Endodermal cell (in vitro differentiated cells): ENCODE results near the gene TARS2. TPM values are rescaled to one million over a fixed set of nuclear protein-coding genes. Genes with fewer than 3 reads are reported as not detected.
A peak's percentile ranks its signal among the peaks of the same experiment; 100 is the strongest.

ENCODE experiments used
- DNase-seq: peaks from one replicate; pipeline ENCODE4 v3.0.0-alpha.2; 2017
- H3K27ac ChIP-seq: 2 replicates; pipeline ENCODE4 v1.5.1; 2013; ENCODE audit warnings: mild to moderate bottlenecking, low read depth, low read length, moderate library complexity
- H3K27me3 ChIP-seq: 2 replicates; pipeline ENCODE4 v1.6.1; 2013; ENCODE audit warnings: mild to moderate bottlenecking, low read length, moderate library complexity; ENCODE audit not compliant: insufficient read depth, control insufficient read depth, poor library complexity, severe bottlenecking
- H3K36me3 ChIP-seq: 2 replicates; pipeline ENCODE4 v1.7.0; 2013; ENCODE audit warnings: mild to moderate bottlenecking, low read length, moderate library complexity; ENCODE audit not compliant: control insufficient read depth, insufficient read depth
- H3K4me1 ChIP-seq: one replicate; pipeline ENCODE4 v1.7.0; 2013; ENCODE audit warnings: low read length; ENCODE audit not compliant: control insufficient read depth, insufficient read depth
- H3K4me3 ChIP-seq: 2 replicates; pipeline ENCODE4 v1.5.1; 2013; ENCODE audit warnings: mild to moderate bottlenecking, low read length, moderate library complexity
- H3K9ac ChIP-seq: 2 replicates; pipeline ENCODE4 v1.6.1; 2013; ENCODE audit warnings: mild to moderate bottlenecking, low read length, moderate library complexity; ENCODE audit not compliant: poor library complexity, severe bottlenecking; ENCODE audit errors: extremely low read depth
- H3K9me3 ChIP-seq: 2 replicates; pipeline ENCODE4 v1.6.1; 2013; ENCODE audit warnings: mild to moderate bottlenecking, low read length, moderate library complexity; ENCODE audit not compliant: control insufficient read depth
- H3K27ac Mint-ChIP-seq: 2 replicates; pipeline ENCODE4 v1.8.0; 2020; ENCODE audit warnings: mixed read lengths
- H3K27me3 Mint-ChIP-seq: 2 replicates; pipeline ENCODE4 v1.8.0; 2021; ENCODE audit warnings: mild to moderate bottlenecking, mixed read lengths; ENCODE audit not compliant: insufficient read depth
- H3K36me3 Mint-ChIP-seq: 2 replicates; pipeline ENCODE4 v1.8.0; 2020; ENCODE audit warnings: low read depth, mixed read lengths
- H3K4me1 Mint-ChIP-seq: 2 replicates; pipeline ENCODE4 v1.8.0; 2020; ENCODE audit warnings: mixed read lengths
- H3K4me3 Mint-ChIP-seq: 2 replicates; pipeline ENCODE4 v1.8.0; 2020; ENCODE audit warnings: mild to moderate bottlenecking, moderate library complexity, mixed read lengths
- H3K9me3 Mint-ChIP-seq: 2 replicates; pipeline ENCODE4 v1.8.0; 2020; ENCODE audit warnings: mild to moderate bottlenecking, mixed read lengths
- WGBS, 2 experiments: methylation state at CpG; one replicate each; pipeline versions ENCODE4 v1.1.5 to v1.1.7; 2013; ENCODE audit warnings: missing lambda C conversion rate in 2 of 2, mixed read lengths in 1 of 2; ENCODE audit not compliant: insufficient coverage in 1 of 2, insufficient read length in 1 of 2; 5-methylcytosine and 5-hydroxymethylcytosine counted together
- total RNA-seq, 2 donors: library from RNA; stranded (reverse); fragmentation: NEBNext Ultra II Directional in 1 of 2; extraction: Animal tissue kit (Norgen Biotek cat#: 25700) in 1 of 2; gene quantifications; 2 replicates in 1 of 2; 3 replicates in 1 of 2; pipeline ENCODE4 v1.2.1, GENCODE V29; 2021
- TF ChIP-seq, protein P1 (sequence below): fragments of 200-600 bp; sonication (generic); conservative IDR thresholded peaks from 2 replicates; pipeline ENCODE4 v1.5.0; 2021; ENCODE audit warnings: antibody characterized with exemption, mild to moderate bottlenecking

Gene TARS2
- total RNA-seq, 2 donors from 2014 or later, result 32.9 to 39.4 TPM

- no peak overlapping the region for H3K9ac ChIP-seq
- Mint-ChIP-seq H3K4me1 (peaks cover 10% of the 10 kb centered on the region), H3K9me3 (no peaks in the 10 kb centered on the region), H3K27ac (no peak overlapping the region), H3K36me3 (no peaks in the 10 kb centered on the region), H3K27me3 (peaks cover 22% of the 10 kb centered on the region), H3K4me3 (no peak overlapping the region)
- no peak for DNase-seq
- no peaks in the 10 kb centered on the region for H3K36me3 ChIP-seq
- no peaks in the 10 kb centered on the region for H3K9me3 ChIP-seq
- H3K27me3 ChIP-seq, result no peaks in the 10 kb centered on the region
- H3K4me1 ChIP-seq, result peaks cover 3% of the 10 kb centered on the region
- TF ChIP-seq, protein P1, sequence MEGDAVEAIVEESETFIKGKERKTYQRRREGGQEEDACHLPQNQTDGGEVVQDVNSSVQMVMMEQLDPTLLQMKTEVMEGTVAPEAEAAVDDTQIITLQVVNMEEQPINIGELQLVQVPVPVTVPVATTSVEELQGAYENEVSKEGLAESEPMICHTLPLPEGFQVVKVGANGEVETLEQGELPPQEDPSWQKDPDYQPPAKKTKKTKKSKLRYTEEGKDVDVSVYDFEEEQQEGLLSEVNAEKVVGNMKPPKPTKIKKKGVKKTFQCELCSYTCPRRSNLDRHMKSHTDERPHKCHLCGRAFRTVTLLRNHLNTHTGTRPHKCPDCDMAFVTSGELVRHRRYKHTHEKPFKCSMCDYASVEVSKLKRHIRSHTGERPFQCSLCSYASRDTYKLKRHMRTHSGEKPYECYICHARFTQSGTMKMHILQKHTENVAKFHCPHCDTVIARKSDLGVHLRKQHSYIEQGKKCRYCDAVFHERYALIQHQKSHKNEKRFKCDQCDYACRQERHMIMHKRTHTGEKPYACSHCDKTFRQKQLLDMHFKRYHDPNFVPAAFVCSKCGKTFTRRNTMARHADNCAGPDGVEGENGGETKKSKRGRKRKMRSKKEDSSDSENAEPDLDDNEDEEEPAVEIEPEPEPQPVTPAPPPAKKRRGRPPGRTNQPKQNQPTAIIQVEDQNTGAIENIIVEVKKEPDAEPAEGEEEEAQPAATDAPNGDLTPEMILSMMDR, result no peak
- H3K4me3 ChIP-seq, result no peak overlapping the region
- H3K27ac ChIP-seq, result no peak overlapping the region
- 81 to 95% methylated on average over 9 to 12 of the region's 13 CpGs for WGBS, 2 experiments
Observed at GRCh38 chr1:150543500-150544143, 56.4 kb downstream of the TARS2 start.

- peaks cover 3% of the 10 kb centered on the region for H3K4me1 ChIP-seq
- no peak overlapping the region for H3K27ac ChIP-seq
- H3K4me3 Mint-ChIP-seq, result no peak overlapping the region
- no peak overlapping the region for H3K9ac ChIP-seq
- TF ChIP-seq, protein P1, result no peak
- H3K4me1 Mint-ChIP-seq, result peaks cover 10% of the 10 kb centered on the region
- H3K27me3 ChIP-seq, result no peaks in the 10 kb centered on the region
- H3K27me3 Mint-ChIP-seq, result peaks cover 22% of the 10 kb centered on the region
- 80 to 84% methylated on average over 1 to 3 of the region's 3 CpGs for WGBS, 2 experiments
- DNase-seq, result no peak
- H3K36me3 ChIP-seq, result no peaks in the 10 kb centered on the region
- no peaks in the 10 kb centered on the region for H3K9me3 Mint-ChIP-seq
- no peak overlapping the region for H3K27ac Mint-ChIP-seq
- H3K36me3 Mint-ChIP-seq, result no peaks in the 10 kb centered on the region
- no peak overlapping the region for H3K4me3 ChIP-seq
- H3K9me3 ChIP-seq, result no peaks in the 10 kb centered on the region
Observed at GRCh38 chr1:150544204-150544603, 57.0 kb downstream of the TARS2 start.

DNA sequence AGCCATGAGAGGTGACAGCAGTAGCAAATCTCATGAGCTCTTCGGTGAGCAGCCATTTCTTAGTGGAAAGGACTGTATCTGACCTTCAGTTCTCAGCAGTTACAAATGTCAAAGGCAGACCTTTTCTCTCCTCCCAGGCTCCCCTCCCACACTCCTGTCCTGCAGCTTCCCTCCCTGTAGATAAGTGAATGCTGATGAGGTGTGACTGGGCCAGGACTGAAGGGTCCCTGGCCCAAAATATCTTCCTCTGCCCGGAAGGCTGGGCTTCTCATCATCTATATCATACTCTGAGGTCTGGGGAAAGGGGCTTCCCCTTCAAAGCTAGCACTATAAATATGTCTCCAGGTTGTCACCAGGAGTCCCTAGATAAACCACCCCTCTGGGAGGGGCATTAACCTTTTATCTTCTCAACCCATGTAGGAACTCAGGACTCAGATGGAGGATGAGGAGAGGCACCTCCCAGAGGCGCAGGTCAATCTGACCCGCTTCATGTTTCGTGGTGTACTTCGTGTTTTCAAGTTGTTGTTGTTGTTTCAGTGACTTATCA, 58.3 kb downstream of the TARS2 start:
- no peaks in the 10 kb centered on the region for H3K9me3 Mint-ChIP-seq
- WGBS, 2 experiments, result 50 to 92% methylated on average over 1 to 5 of the region's 6 CpGs
- H3K27me3 Mint-ChIP-seq, result peaks cover 29% of the 10 kb centered on the region

More for the DNA sequence above, 58.3 kb downstream of the TARS2 start:
- TF ChIP-seq, protein P1, result no peak
- Histone ChIP-seq H3K9ac (no peak overlapping the region), H3K27me3 (no peaks in the 10 kb centered on the region), H3K4me1 (peaks cover 6% of the 10 kb centered on the region), H3K27ac (no peak overlapping the region), H3K36me3 (no peaks in the 10 kb centered on the region), H3K9me3 (no peaks in the 10 kb centered on the region), H3K4me3 (no peak overlapping the region)
- peak; percentile 58 for DNase-seq
- no peaks in the 10 kb centered on the region for H3K36me3 Mint-ChIP-seq
- H3K27ac Mint-ChIP-seq, result no peak overlapping the region
- H3K4me1 Mint-ChIP-seq, result peaks cover 14% of the 10 kb centered on the region
- no peak overlapping the region for H3K4me3 Mint-ChIP-seq
